22Rv1 (cell line): ENCODE data around the gene PAPSS2.
"Not testable (repeated sequence)": the region's sequence is repeated elsewhere in the genome, so short reads cannot be mapped to it uniquely, and the experiment has no call there.

ENCODE experiments used
- H3K27ac ChIP-seq: fragments of 450-650 bp; 2 replicates; pipeline ENCODE4 v1.5.1; 2017
- ZFX ChIP-seq: fragments of 450-650 bp; IDR thresholded peaks from 2 replicates; pipeline ENCODE4 v1.6.1; 2017; ENCODE audit warnings: antibody characterized with exemption, borderline replicate concordance
- TF ChIP-seq, protein P1 (sequence below): fragments of 450-650 bp; IDR thresholded peaks from 2 replicates; pipeline ENCODE4 v1.5.1; 2017; ENCODE audit warnings: mild to moderate bottlenecking

The PAPSS2 gene

DNA sequence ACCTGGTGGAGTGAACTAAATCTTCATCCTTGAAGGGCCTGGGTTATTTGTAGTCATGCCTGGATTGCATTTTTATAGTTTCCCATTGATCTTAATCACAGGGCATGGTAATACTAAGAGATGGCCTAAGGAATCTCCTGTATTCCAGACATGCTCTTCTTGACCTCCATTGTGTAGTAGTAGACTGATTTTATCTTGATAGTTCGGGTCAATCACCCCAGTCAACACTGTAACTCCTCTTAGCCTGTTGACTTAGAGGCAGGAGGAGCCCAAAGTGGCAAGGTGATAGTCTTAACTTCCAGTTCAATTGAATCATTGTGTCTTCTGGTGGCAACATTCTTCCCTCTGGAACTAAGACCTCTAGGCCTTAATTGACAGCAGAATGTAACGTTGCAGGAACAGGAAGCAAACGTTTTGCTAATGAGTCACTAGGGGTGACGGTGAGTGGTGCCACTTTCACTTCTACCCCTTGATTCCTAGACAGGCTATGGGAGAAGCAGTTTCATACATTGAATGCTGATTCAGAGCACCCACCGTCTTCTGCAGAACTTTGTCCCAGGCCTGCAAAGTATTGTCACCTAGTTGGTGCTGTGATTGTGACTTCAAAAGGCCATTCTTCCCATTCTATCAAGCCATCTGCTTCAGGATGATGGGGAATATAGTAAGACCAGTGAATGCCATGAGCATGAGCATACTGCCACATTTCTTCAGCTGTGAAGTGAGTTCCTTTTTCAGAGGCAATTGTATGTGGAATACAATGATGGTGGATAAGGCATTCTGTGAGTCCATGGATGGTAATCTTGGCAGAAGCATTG is 24.0 kb upstream of the PAPSS2 start:
- no peak overlapping the region for H3K27ac ChIP-seq
- TF ChIP-seq, protein P1, sequence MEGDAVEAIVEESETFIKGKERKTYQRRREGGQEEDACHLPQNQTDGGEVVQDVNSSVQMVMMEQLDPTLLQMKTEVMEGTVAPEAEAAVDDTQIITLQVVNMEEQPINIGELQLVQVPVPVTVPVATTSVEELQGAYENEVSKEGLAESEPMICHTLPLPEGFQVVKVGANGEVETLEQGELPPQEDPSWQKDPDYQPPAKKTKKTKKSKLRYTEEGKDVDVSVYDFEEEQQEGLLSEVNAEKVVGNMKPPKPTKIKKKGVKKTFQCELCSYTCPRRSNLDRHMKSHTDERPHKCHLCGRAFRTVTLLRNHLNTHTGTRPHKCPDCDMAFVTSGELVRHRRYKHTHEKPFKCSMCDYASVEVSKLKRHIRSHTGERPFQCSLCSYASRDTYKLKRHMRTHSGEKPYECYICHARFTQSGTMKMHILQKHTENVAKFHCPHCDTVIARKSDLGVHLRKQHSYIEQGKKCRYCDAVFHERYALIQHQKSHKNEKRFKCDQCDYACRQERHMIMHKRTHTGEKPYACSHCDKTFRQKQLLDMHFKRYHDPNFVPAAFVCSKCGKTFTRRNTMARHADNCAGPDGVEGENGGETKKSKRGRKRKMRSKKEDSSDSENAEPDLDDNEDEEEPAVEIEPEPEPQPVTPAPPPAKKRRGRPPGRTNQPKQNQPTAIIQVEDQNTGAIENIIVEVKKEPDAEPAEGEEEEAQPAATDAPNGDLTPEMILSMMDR = no peak
- TF ChIP-seq ZFX = no peak

- H3K27ac ChIP-seq = no peak overlapping the region
- TF ChIP-seq ZFX = no peak
- TF ChIP-seq, protein P1 = no peak
These were observed 23.3 kb upstream of the PAPSS2 start for GRCh38 chr10:87636313-87636915.

DNA sequence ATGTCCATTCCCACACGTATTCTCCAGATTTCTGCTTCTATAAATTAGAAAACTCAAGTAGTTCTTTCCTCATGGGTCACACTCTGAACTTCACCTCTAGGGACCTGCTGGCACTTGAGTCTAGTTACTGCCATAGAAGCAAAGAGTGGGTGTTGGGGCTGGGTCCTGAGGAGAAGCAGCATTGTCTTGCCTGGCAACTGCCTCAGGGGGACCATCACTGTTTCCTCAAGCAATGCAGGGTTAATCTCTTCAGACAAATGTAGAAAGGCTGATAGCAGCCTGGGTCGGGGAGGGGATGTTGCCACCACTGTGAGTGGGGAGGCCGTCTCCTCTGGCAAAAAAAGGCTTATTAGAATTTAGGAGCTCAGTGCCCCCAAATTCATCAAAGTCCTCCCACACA is 20.2 kb upstream of the PAPSS2 start:
- TF ChIP-seq ZFX = no peak
- H3K27ac ChIP-seq = no peak overlapping the region

DNA sequence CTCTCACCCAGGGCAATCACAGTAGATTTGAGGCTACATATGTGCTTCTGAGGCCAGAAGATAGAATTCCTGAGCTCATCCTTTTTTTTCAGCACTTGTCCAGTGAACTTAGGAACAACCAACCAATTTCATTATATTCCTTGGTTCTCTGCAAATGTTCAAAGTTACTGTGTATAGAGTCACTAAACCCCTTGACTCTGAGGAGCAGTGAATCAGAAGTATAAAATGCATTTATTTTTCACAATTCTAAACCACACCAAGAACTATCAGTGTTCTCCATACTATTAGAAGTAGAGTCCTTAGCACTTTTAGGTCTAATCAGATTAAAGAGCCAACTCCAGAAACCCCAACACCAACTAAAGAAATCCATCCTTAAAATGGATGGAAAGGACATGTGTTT is 19.6 kb upstream of the PAPSS2 start:
- TF ChIP-seq, protein P1 = no peak
- TF ChIP-seq ZFX = no peak
- no peak overlapping the region for H3K27ac ChIP-seq

DNA sequence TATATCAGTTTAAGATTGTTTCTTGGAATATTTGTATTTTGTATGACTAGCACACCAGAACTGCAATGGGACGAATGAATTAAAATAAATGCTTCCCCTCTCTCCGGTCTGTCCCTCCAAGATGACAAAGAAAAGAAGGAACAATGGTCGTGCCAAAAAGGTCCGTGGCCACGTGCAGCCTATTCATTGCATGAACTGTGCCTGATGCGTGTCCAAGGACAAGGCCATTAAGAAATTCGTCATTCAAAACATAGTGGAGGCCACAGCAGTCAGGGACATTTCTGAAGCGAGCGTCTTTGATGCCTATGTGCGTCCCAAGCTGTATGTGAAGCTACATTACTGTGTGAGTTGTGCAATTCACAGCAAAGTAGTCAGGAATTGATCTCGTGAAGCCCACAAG is 17.2 kb upstream of the PAPSS2 start:
- TF ChIP-seq, protein P1 = no peak
- no peak for TF ChIP-seq ZFX
- H3K27ac ChIP-seq = no peak overlapping the region

DNA sequence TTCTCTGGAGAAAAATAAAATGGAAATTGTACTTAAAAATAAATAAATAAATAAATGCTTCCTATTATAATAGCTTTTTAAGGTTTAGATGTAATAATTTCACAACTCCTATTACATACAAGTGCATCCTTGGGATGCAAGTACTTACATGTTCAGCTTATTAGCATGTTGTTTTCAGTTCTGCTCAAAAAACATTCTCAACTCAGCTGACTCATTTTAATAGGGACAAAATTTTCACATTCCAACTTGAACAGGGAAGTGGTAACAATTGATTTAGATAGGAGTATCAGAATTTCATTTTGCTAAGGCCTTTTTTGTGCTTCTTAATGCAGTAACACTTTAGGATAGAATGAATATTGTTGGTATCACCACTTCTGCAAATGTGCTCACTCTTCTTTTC is 16.7 kb upstream of the PAPSS2 start:
- TF ChIP-seq, protein P1 = no peak
- TF ChIP-seq ZFX = no peak
- no peak overlapping the region for H3K27ac ChIP-seq

- no peak overlapping the region for H3K27ac ChIP-seq
- TF ChIP-seq, protein P1 = no peak
- no peak for TF ChIP-seq ZFX
These were observed 15.8 kb upstream of the PAPSS2 start for GRCh38 chr10:87643920-87644319.

DNA sequence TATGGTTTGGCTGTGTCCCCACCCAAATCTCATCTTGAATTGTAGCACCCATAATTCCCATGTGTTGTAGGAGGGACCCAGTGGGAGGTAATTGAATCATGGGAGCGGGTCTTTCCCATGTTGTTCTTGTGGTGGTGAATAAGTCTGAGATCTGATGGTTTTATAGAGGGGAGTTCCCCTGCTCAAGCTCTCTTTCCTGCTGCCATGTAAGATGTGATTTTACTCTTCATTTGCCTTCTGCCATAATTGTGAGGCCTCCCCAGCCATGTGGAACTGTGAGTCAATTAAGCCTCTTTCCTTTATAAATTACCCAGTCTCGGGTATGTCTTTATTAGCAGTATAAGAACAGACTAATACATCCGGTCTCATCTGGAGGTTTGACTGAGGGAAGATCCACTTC is 15.2 kb upstream of the PAPSS2 start:
- H3K27ac ChIP-seq = not testable (repeated sequence)
